Measurements from ENCODE around the gene SCYL3. TPM values are rescaled to one million over a fixed set of nuclear protein-coding genes. Genes with fewer than 3 reads are reported as not detected.
A peak's percentile ranks its signal among the peaks of the same experiment; 100 is the strongest.

SCYL3 gene
- total and polyA plus RNA-seq, 4 donors, result 11.4 to 15.4 (median 11.6) TPM

DNA sequence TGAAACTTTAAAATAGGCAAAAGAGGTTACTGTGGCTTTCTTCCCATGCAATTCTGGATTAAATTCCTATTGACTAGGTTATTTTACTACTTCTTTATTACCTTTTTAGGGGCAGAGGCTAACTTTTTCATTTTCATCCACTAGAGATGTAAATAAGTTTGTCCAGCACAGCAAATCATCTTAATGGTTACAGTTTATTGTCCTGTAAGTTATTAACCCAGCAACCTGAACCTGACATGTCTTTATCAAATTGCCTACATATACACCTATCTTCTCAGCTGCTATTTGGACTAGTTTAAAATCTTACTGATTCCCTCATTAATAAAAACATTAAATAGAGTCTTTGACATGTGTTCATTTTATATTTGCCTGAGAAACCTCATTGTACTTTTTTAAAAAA is 6.9 kb upstream of the SCYL3 start:
- no peaks in the 10 kb centered on the region for H3K27me3 ChIP-seq (ENCODE audit: control insufficient read depth, insufficient read depth, low read length)
- H3K4me3 ChIP-seq (ENCODE audit: low read depth, low read length), result no peak overlapping the region
- no peak for DNase-seq (ENCODE audit: low read depth in 4 of 6, low spot score in 6 of 6)
- H3K36me3 ChIP-seq (ENCODE audit: control insufficient read depth, insufficient read depth, low read length), result no peaks in the 10 kb centered on the region
- no peak overlapping the region for H3K27ac ChIP-seq (ENCODE audit: low read depth, low read length)
- no peaks in the 10 kb centered on the region for H3K9me3 ChIP-seq (ENCODE audit: control insufficient read depth, insufficient read depth, low read length)
- H3K4me1 ChIP-seq (ENCODE audit: control insufficient read depth, insufficient read depth, low read length), result no peaks in the 10 kb centered on the region

DNA sequence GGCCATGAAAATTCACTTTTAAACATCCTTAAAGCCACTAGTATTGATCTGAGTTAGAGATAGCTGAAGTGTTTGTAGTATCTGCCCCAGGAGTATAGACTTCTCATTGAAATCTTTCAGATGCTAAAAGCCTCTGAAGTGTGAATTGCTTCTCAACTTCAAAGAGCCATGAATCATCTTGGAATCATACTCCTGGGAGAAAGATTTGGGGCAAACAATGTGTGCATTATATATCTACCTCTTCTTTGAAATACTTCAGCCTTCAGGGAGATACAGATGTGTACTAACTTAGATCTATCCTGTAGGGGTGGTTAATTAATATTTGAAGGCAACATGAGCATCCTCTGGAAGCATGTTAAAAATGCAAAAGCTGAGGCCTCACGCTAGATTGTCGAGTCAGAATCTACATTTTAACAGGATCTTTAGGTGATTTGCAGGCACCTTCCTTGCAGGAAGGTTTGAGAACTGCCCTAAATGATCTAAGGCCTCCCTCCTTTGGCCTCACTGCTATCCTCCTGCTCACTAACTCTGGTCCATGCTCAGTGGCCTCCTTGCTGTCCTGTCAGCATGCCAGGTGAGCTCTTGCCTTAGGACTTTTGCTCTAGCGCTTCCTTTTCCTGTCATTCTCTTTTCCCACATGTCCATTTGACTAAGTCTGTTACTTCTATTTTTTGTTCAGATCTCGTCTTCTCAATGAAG is 6.0 kb upstream of the SCYL3 start:
- no peak for DNase-seq (ENCODE audit: low read depth in 4 of 6, low spot score in 6 of 6)
- H3K36me3 ChIP-seq (ENCODE audit: control insufficient read depth, insufficient read depth, low read length), result no peaks in the 10 kb centered on the region
- no peak overlapping the region for H3K4me3 ChIP-seq (ENCODE audit: low read depth, low read length)
- no peaks in the 10 kb centered on the region for H3K9me3 ChIP-seq (ENCODE audit: control insufficient read depth, insufficient read depth, low read length)
- H3K27me3 ChIP-seq (ENCODE audit: control insufficient read depth, insufficient read depth, low read length), result no peaks in the 10 kb centered on the region
- no peaks in the 10 kb centered on the region for H3K4me1 ChIP-seq (ENCODE audit: control insufficient read depth, insufficient read depth, low read length)
- no peak overlapping the region for H3K27ac ChIP-seq (ENCODE audit: low read depth, low read length)
- WGBS (ENCODE audit: insufficient coverage), result 82% methylated on average over 4 of the region's 4 CpGs

DNA sequence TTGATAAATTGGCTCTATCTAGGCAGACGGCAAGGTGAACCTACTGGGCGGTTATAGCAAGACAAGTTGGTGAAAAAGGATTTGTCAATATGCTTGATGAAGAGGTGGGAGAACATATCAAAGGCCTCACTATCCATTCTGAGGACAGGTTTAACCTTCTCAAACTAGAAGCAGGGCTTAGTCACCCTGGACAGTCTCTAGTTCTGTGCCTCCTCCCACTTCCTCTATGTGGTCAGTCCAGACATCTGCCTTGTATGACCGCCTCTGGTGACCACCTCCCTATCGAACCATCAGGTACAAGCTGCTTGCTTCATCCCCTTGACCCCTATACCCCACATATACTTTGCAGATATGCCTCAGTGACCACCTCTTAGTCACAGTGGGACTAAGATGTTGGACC is 2.3 kb upstream of the SCYL3 start:
- no peak for DNase-seq (ENCODE audit: low read depth in 4 of 6, low spot score in 6 of 6)
- Histone ChIP-seq H3K36me3 (ENCODE audit: control insufficient read depth, insufficient read depth, low read length) (no peaks in the 10 kb centered on the region), H3K9me3 (ENCODE audit: control insufficient read depth, insufficient read depth, low read length) (no peaks in the 10 kb centered on the region), H3K27ac (ENCODE audit: low read depth, low read length) (no peak overlapping the region), H3K4me3 (ENCODE audit: low read depth, low read length) (no peak overlapping the region), H3K27me3 (ENCODE audit: control insufficient read depth, insufficient read depth, low read length) (no peaks in the 10 kb centered on the region), H3K4me1 (ENCODE audit: control insufficient read depth, insufficient read depth, low read length) (peaks cover 3% of the 10 kb centered on the region)
- WGBS (ENCODE audit: insufficient coverage), result 42% methylated on average over 2 of the region's 4 CpGs

DNA sequence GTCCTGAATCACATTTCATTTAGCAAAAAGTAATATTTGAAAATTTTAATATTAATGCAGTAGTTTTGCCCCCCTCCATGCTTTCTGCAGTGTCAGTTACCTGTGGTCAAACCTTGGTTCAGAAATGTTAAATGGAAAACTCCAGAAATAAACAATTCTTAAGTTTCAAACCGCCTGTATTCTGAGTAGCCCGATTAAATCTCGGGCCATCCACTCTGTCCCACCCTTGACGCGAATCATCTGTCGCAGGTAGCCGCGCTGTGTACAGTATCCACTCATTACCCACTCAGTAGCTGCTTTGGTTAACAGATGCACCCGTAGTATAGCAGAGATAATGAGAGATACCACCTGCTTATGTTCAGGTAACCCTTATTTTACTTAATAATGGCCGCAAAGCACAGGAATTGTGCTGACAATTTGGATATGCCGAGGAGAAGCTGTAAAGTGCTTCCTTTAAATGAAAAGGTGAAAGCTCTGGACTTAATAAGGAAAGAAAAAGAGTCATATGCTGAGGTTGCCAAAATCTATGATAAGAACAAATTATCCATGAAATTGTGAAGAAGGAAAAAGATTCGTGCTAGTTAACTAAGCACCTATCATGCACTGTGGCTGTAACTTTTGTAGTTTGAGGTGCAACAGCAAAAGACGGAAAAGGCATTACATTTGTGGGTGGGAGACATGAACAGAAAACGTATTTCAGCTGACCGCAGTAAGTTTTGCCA is 889 bp upstream of the SCYL3 start:
- Histone ChIP-seq H3K36me3 (ENCODE audit: control insufficient read depth, insufficient read depth, low read length) (no peaks in the 10 kb centered on the region), H3K27me3 (ENCODE audit: control insufficient read depth, insufficient read depth, low read length) (no peaks in the 10 kb centered on the region), H3K4me1 (ENCODE audit: control insufficient read depth, insufficient read depth, low read length) (peaks cover 3% of the 10 kb centered on the region), H3K9me3 (ENCODE audit: control insufficient read depth, insufficient read depth, low read length) (no peaks in the 10 kb centered on the region), H3K27ac (ENCODE audit: low read depth, low read length) (peak overlapping the region; percentile 98), H3K4me3 (ENCODE audit: low read depth, low read length) (peak overlapping the region; percentile 90)
- 65% methylated on average over 6 of the region's 15 CpGs for WGBS (ENCODE audit: insufficient coverage)
- DNase-seq (ENCODE audit: low read depth in 4 of 6, low spot score in 6 of 6), result peak in 1 of 6 donors; percentile 5

DNA sequence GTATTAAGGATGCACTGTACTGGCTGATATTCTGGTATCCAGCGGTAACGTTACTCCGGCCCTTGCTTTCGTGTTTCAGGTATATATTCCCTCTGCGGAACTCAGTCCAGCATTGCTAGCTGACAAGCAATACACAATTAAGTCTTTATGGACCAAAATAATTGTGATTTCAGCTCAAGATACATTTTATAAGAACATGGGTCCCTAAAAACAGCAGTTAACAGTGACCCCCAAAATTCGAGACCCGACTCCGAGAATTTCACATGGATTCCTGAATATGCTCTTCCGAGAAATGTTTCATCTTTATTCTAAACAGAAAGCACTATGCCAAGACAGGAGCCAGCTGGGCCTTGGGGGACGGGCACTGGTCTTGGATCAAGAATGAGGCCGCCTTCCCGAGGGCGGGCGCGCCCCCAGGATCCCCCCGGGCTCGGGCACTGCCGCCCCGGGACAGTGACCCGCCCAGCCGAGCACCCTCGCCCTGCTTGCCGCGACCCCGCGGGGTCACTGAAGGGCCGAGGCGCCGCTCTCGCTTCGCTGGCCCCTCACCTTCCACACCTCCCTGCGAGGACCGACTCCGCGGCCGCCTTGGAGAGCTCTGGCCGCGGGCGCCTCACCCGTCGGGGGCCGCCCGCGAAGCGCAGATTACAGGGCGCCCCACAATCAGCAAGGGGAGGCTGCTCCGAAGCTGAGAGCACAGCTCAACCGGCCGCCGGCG is 610 bp downstream of the SCYL3 start:
- Histone ChIP-seq H3K27me3 (ENCODE audit: control insufficient read depth, insufficient read depth, low read length) (no peaks in the 10 kb centered on the region), H3K9me3 (ENCODE audit: control insufficient read depth, insufficient read depth, low read length) (no peaks in the 10 kb centered on the region), H3K4me3 (ENCODE audit: low read depth, low read length) (peak overlapping the region; percentile 90), H3K4me1 (ENCODE audit: control insufficient read depth, insufficient read depth, low read length) (peaks cover 3% of the 10 kb centered on the region), H3K36me3 (ENCODE audit: control insufficient read depth, insufficient read depth, low read length) (no peaks in the 10 kb centered on the region), H3K27ac (ENCODE audit: low read depth, low read length) (peak overlapping the region; percentile 98)
- 0% methylated on average over 51 of the region's 51 CpGs for WGBS (ENCODE audit: insufficient coverage)
- DNase-seq (ENCODE audit: low read depth in 4 of 6, low spot score in 6 of 6), result peak in 5 of 6 donors; percentile 19 to 74 (median 44)

DNA sequence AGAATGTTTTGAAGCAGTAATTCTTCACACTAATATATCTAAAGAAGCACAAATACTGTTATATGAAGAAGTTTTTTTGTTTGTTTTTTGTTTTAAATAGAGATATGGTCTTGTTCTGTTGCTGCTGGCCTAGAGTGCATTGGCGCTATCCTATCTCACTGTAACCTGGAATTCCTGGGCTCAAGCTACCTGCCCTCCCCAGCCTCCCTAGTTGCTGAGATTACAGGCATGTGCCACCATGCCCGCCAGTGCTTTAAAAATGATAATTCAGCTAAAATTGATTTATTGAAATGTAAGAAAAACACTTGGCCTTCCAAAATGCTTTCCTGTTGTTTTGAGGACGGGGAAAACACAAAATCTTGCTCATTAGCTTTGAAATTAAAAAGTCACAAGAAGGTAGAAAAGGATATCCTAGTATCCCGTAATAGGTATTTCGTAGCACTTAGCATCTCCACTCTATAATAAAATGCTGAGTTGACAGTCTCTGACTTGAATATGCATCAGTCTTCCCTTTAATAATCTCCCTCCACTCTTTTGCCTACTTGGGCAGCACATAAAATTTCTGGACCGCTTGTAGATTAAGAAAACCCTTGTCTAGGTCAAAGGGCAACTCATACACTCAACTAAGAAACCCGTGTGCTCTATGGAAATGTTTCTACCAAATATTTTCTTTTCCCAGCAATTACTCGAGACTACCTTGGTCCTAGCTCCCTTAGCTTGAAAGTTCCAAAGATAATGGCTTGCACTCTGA is 1.3 kb downstream of the SCYL3 start:
- Histone ChIP-seq H3K4me3 (ENCODE audit: low read depth, low read length) (peak overlapping the region; percentile 90), H3K27ac (ENCODE audit: low read depth, low read length) (peak overlapping the region; percentile 98), H3K27me3 (ENCODE audit: control insufficient read depth, insufficient read depth, low read length) (no peaks in the 10 kb centered on the region), H3K4me1 (ENCODE audit: control insufficient read depth, insufficient read depth, low read length) (peaks cover 3% of the 10 kb centered on the region), H3K36me3 (ENCODE audit: control insufficient read depth, insufficient read depth, low read length) (no peaks in the 10 kb centered on the region), H3K9me3 (ENCODE audit: control insufficient read depth, insufficient read depth, low read length) (no peaks in the 10 kb centered on the region)
- no peak for DNase-seq (ENCODE audit: low read depth in 4 of 6, low spot score in 6 of 6)
- 11% methylated on average over 3 of the region's 8 CpGs for WGBS (ENCODE audit: insufficient coverage)

DNA sequence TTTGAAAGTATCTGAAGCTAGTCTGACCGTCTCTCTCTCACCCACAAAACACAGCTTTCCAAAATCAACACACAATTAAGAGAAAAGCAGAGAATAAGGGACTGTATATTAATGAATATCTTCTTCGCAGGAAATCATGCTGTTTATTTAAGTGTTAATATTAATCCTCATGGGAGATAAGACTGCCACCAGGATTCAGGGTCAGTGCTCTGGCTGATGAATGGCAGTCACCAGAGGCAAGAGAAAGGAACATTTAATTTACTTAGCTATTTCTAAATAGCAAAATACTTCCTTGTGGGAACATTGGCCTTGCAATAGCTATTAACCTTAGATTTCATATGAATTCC is 2.2 kb downstream of the SCYL3 start:
- WGBS (ENCODE audit: insufficient coverage), result no CpG with 5 or more reads among the region's 2 CpGs
- H3K27ac ChIP-seq (ENCODE audit: low read depth, low read length), result no peak overlapping the region

DNA sequence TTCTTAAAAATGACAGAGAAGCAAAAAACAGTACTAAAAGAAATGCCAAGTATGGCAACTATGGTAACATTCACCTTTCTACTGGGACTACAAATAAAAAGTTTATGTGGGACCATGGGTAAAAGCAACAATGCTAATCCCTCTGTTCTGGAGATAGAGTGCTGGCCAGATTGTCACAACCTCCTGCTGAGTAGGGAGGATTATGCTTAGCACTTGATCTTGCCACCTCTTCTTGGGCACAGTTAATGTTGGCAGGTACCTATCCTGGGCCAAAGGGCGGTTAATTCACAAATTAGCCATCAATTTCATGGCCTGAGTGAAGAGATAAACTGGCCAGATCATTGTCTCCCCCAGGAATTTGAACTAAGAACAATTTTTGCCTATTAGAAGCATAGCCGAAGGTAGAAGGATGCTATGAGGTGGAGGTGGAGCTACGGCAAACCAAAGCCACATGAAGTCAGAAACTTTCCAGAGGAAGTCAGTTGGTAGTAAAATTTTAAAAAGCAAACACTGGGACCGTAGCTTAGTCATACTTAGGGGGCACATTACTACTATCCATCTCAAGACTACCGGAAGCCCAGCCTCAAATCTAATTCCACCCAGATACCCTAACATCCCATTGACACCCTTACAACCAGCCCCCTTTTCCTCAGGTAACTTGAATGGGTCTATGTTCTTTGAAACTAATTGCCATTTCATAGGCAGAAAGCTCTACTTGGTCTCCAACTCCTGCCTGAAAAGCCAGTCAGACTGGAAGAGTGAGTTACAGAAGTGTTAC is 2.7 kb downstream of the SCYL3 start:
- WGBS (ENCODE audit: insufficient coverage), result 100% methylated on average over 2 of the region's 5 CpGs
- peaks cover 3% of the 10 kb centered on the region for H3K4me1 ChIP-seq (ENCODE audit: control insufficient read depth, insufficient read depth, low read length)
- H3K4me3 ChIP-seq (ENCODE audit: low read depth, low read length), result no peak overlapping the region

More for the DNA sequence above, 2.2 kb downstream of the SCYL3 start:
- Histone ChIP-seq H3K4me1 (ENCODE audit: control insufficient read depth, insufficient read depth, low read length) (peaks cover 3% of the 10 kb centered on the region), H3K27me3 (ENCODE audit: control insufficient read depth, insufficient read depth, low read length) (no peaks in the 10 kb centered on the region), H3K36me3 (ENCODE audit: control insufficient read depth, insufficient read depth, low read length) (no peaks in the 10 kb centered on the region), H3K9me3 (ENCODE audit: control insufficient read depth, insufficient read depth, low read length) (no peaks in the 10 kb centered on the region), H3K4me3 (ENCODE audit: low read depth, low read length) (no peak overlapping the region)
- DNase-seq (ENCODE audit: low read depth in 4 of 6, low spot score in 6 of 6), result no peak

DNA sequence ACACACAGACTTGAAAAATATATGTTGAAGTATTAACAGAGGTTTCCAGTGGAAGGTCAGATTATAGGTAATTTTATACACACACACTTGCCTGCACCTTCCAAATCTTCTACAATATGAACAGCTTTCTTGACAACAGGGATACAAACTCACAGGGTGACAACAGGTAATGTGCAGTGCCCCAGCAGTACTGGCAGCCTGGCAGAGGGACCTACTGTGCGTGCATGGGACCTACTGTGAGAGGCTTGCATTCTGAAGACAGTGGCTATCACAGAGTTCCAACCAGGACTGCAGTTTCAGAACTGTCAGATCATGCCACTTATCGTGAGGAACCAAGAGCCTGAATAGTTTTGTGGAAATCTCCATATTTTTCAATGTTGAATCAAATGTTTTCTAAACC is 3.8 kb downstream of the SCYL3 start:
- H3K9me3 ChIP-seq (ENCODE audit: control insufficient read depth, insufficient read depth, low read length), result no peaks in the 10 kb centered on the region
- DNase-seq (ENCODE audit: low read depth in 4 of 6, low spot score in 6 of 6), result no peak
- peaks cover 3% of the 10 kb centered on the region for H3K4me1 ChIP-seq (ENCODE audit: control insufficient read depth, insufficient read depth, low read length)
- no peaks in the 10 kb centered on the region for H3K27me3 ChIP-seq (ENCODE audit: control insufficient read depth, insufficient read depth, low read length)
- 93% methylated on average over 1 of the region's 2 CpGs for WGBS (ENCODE audit: insufficient coverage)
- no peak overlapping the region for H3K27ac ChIP-seq (ENCODE audit: low read depth, low read length)
- H3K36me3 ChIP-seq (ENCODE audit: control insufficient read depth, insufficient read depth, low read length), result peaks cover 6% of the 10 kb centered on the region
- H3K4me3 ChIP-seq (ENCODE audit: low read depth, low read length), result no peak overlapping the region

More for the DNA sequence above, 2.7 kb downstream of the SCYL3 start:
- Histone ChIP-seq H3K27me3 (ENCODE audit: control insufficient read depth, insufficient read depth, low read length) (no peaks in the 10 kb centered on the region), H3K27ac (ENCODE audit: low read depth, low read length) (no peak overlapping the region), H3K36me3 (ENCODE audit: control insufficient read depth, insufficient read depth, low read length) (peaks cover 3% of the 10 kb centered on the region), H3K9me3 (ENCODE audit: control insufficient read depth, insufficient read depth, low read length) (no peaks in the 10 kb centered on the region)
- DNase-seq (ENCODE audit: low read depth in 4 of 6, low spot score in 6 of 6), result no peak

Data from spinal cord (tissue), 10 donors.